Esophagus squamous epithelium (tissue), 5 donors: Measurements from ENCODE around the gene POU3F2. TPM values are rescaled to one million over a fixed set of nuclear protein-coding genes. Genes with fewer than 3 reads are reported as not detected.

Source experiments
- DNase-seq: peaks from one replicate; lab custom pipeline; 2025; lab: John Stamatoyannopoulos, UW
- H3K27ac ChIP-seq, 4 donors: fragments of 200-600 bp; sonication (generic); one replicate each; pipeline ENCODE4 v1.5.1; 2016 to 2019; ENCODE audit warnings: mild to moderate bottlenecking in 1 of 4
- H3K27me3 ChIP-seq, 4 donors: fragments of 200-600 bp; sonication (generic); 1 replicate in 3 of 4; 2 replicates in 1 of 4; pipeline versions ENCODE4 v1.5.1 to v1.6.0; 2017 to 2021; ENCODE audit warnings: antibody characterized with exemption in 1 of 4
- H3K36me3 ChIP-seq, 3 donors: fragments of 200-600 bp; sonication (generic); one replicate each; pipeline ENCODE4 v1.5.1; 2016 to 2019
- H3K4me1 ChIP-seq, 3 donors: fragments of 200-600 bp; sonication (generic); one replicate each; pipeline ENCODE4 v1.5.1; 2017 to 2019
- H3K4me3 ChIP-seq, 4 donors: fragments of 200-600 bp; sonication (generic); 1 replicate in 3 of 4; 2 replicates in 1 of 4; pipeline ENCODE4 v1.5.1; 2016 to 2019; ENCODE audit warnings: mild to moderate bottlenecking in 2 of 4, moderate library complexity in 1 of 4
- H3K9me3 ChIP-seq, 3 donors: fragments of 200-600 bp; sonication (generic); one replicate each; pipeline ENCODE4 v1.5.1; 2016 to 2019
- POLR2A ChIP-seq, 4 donors: fragments of 450-650 bp; IDR thresholded peaks; one replicate each; pipeline ENCODE4 v1.6.1; 2017; ENCODE audit warnings: antibody characterized with exemption in 4 of 4, mild to moderate bottlenecking in 4 of 4, moderate library complexity in 3 of 4
- WGBS, 2 donors: methylation state at CpG; one replicate each; pipeline ENCODE4 v1.1.5; 2018; 5-methylcytosine and 5-hydroxymethylcytosine counted together
- intact Hi-C: fragments of 100-400 bp; cut with DNase I; formaldehyde crosslinking; loops from one replicate; pipeline ENCODE4 v1.15.0; 2022
- total RNA-seq, 4 donors: library from RNA; depleted of rRNA; stranded (reverse); fragments of >200 nt; gene quantifications; one replicate each; pipeline ENCODE4 v1.1.0, GENCODE V29; 2016
- TF ChIP-seq, protein P1 (sequence below), 6 experiments: fragments of 450-650 bp in 4 of 6; fragments of 200-600 bp in 2 of 6; sonication (generic) in 2 of 6; IDR thresholded peaks; one replicate each; pipeline ENCODE4 v1.5.1; 2016 to 2019; ENCODE audit warnings: antibody characterized with exemption in 6 of 6, mild to moderate bottlenecking in 4 of 6, moderate library complexity in 4 of 6
- donor health status: DM: yes; HTN: yes; CAD: no.

Gene POU3F2
- total RNA-seq, 4 donors from 2014 or later: not detected

DNA sequence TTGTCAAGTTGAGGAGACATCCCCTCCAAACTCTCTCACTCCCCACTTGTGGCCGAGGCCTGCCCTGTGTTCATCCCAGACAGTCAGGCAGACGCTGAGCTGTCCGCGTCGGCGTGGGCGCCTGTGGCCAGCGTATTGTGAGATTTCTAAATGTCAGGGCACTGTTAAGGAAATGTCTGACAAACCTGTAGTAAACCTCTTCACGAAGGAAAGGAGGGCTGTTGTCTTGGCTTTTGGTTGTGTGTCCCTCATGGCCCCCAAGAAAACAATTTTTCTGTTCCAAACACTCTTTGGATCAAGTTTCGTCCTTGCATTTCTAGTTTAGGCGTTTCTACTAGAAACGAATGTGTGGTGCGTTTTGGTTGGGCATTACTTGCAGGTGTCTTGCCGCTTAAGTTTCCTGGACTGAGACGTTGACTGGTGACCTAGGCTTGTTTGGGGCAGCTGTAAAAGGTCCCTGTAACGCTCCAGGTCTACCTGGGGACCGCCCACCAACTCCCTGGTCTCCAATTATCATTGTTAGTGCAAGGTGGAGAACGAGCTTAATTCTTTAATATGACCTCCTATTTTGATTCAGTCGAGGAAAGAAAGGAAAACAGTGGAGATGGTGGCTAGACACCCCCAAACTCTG lies 8.7 kb upstream of the POU3F2 start:
- no peak for TF ChIP-seq POLR2A (IDR thresholded peaks at IDR 0.05)
- TF ChIP-seq, protein P1, sequence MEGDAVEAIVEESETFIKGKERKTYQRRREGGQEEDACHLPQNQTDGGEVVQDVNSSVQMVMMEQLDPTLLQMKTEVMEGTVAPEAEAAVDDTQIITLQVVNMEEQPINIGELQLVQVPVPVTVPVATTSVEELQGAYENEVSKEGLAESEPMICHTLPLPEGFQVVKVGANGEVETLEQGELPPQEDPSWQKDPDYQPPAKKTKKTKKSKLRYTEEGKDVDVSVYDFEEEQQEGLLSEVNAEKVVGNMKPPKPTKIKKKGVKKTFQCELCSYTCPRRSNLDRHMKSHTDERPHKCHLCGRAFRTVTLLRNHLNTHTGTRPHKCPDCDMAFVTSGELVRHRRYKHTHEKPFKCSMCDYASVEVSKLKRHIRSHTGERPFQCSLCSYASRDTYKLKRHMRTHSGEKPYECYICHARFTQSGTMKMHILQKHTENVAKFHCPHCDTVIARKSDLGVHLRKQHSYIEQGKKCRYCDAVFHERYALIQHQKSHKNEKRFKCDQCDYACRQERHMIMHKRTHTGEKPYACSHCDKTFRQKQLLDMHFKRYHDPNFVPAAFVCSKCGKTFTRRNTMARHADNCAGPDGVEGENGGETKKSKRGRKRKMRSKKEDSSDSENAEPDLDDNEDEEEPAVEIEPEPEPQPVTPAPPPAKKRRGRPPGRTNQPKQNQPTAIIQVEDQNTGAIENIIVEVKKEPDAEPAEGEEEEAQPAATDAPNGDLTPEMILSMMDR (IDR thresholded peaks at IDR 0.05): no peak
- H3K36me3 ChIP-seq: no peaks in the 10 kb centered on the region
- intact Hi-C loops: no loop called here
- 10 to 16% methylated on average over 17 to 19 of the region's 19 CpGs for WGBS, 2 donors
- H3K27me3 ChIP-seq: peaks cover 21 to 100% (median 59%) of the 10 kb centered on the region in 4 donors
- no peaks in the 10 kb centered on the region for H3K9me3 ChIP-seq
- H3K27ac ChIP-seq: no peak overlapping the region
- peaks cover 5 to 32% (median 6%) of the 10 kb centered on the region in 3 donors for H3K4me1 ChIP-seq
- DNase-seq: no peak
- H3K4me3 ChIP-seq: no peak overlapping the region

DNA sequence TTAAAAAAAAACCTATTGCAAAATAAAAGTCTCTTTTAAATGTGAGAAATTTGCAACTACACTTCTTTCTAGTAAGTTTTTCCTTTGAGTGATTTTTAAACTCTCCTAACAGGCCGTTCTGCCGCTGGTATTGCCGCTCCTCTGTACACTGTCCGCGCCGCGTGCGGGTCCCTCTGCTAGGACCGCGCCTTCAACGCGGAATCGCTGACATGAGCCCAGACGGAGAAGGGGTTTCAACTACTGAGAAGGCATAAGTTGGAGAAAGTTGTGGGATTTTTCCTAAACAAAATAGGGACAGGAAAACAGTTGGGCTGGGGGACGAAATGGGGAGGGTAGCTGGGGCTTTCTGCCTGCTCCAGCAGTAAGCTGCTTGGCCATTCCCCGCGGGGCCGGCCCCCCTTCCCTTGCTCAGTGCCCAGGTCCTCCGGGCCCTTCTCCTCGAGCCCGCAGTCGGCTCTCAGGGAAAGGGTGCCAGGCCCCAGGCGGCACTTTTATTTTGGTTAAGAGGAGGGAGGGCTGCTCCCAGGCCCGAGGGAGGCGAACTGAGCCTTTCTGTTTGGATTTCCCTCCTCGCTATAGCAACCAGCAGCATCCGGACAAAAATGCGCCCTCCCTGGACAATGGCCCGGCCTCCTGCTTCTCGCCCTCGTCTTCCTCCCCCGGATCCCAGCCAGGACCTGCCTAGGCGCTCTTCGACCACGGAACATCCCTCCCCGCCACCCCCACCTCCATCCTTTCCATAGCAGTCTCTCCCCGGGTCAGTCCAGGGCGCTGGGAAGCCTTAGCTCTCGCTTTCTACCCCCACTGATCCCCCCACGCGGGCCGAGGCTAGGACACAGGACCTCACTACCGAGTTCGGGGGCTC lies 6.8 kb upstream of the POU3F2 start:
- Histone ChIP-seq H3K36me3 (no peaks in the 10 kb centered on the region), H3K9me3 (no peaks in the 10 kb centered on the region), H3K4me1 (peaks cover 14 to 50% (median 20%) of the 10 kb centered on the region in 3 donors), H3K27ac (no peak overlapping the region), H3K4me3 (peak overlapping the region in 1 of 4 donors; percentile 24), H3K27me3 (peaks cover 38 to 100% (median 76%) of the 10 kb centered on the region in 4 donors)
- no peak for DNase-seq
- WGBS, 2 donors: 11 to 18% methylated on average over 28 to 40 of the region's 44 CpGs
- intact Hi-C loops: no loop called here
- TF ChIP-seq, protein P1 (IDR thresholded peaks at IDR 0.05): no peak
- TF ChIP-seq POLR2A (IDR thresholded peaks at IDR 0.05): no peak

DNA sequence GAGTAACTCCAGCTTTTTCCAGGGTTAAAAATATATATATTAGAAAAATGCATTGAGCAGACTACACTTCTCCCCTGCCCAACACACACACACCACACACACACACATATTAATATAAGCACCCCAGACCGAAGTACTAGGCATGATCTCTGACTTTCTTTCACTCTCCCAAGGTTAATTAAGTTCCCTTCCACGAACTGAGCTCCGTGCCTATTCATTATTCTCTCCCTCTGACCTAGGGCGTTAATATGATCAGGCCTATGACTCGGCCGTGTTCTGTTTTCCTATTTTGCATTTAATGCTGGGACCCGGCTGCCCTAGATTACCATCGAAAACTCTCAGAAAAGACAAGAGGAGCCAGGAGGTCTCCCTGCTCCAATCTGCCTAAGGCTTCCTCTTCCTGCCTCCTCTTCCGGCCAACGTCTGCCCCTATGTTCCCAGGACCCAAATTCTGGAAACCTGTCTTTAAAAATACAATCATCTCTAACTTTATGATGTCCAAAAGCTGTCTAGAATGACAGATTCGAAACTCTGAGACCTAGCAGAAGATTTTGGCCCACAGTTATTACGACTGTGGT lies 6.1 kb upstream of the POU3F2 start:
- Histone ChIP-seq H3K9me3 (no peaks in the 10 kb centered on the region), H3K27ac (no peak overlapping the region), H3K4me3 (no peak overlapping the region), H3K4me1 (peaks cover 22 to 57% (median 28%) of the 10 kb centered on the region in 3 donors), H3K27me3 (peaks cover 39 to 100% (median 77%) of the 10 kb centered on the region in 4 donors), H3K36me3 (no peaks in the 10 kb centered on the region)
- TF ChIP-seq, protein P1 (IDR thresholded peaks at IDR 0.05): no peak
- 11 to 13% methylated on average over 12 of the region's 12 CpGs for WGBS, 2 donors
- intact Hi-C loops: no loop called here
- no peak for DNase-seq

DNA sequence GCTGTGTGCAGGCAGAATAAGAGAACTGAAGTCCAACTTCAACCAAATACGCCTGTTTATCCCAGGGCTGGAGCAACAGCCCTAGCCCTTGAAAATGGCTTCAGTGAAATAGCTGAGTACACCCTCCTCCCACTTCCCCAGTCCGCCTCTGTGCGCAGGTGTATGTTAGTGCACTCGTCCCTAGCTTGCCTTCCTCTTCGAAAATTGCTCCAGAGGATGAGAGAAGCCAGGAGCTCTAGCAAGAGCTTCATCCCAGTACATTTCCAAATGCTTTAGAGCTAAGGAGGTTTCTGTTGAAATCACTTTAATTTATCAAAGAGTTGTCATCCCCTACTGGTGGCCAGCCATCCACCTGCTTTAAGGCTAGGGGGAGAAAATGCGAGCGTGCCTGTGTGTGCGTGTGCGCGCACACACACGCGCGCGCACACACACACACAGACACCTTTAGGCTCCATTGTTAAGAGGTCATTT lies 5.4 kb upstream of the POU3F2 start:
- no peak overlapping the region for H3K4me3 ChIP-seq
- H3K27ac ChIP-seq: no peak overlapping the region
- intact Hi-C loops: no loop called here
- 7 to 20% methylated on average over 13 to 14 of the region's 14 CpGs for WGBS, 2 donors
- peaks cover 27 to 61% (median 35%) of the 10 kb centered on the region in 3 donors for H3K4me1 ChIP-seq
- no peaks in the 10 kb centered on the region for H3K9me3 ChIP-seq
- H3K27me3 ChIP-seq: peaks cover 39 to 100% (median 75%) of the 10 kb centered on the region in 4 donors
- no peak for DNase-seq
- TF ChIP-seq, protein P1 (IDR thresholded peaks at IDR 0.05): no peak
- no peak for TF ChIP-seq POLR2A (IDR thresholded peaks at IDR 0.05)
- H3K36me3 ChIP-seq: no peaks in the 10 kb centered on the region
